ENCODE measurements around the gene TNS3. TPM values are rescaled to one million over a fixed set of nuclear protein-coding genes. Genes with fewer than 3 reads are reported as not detected.
"Not testable (repeated sequence)": the region's sequence is repeated elsewhere in the genome, so short reads cannot be mapped to it uniquely, and the experiment has no call there.

The TNS3 gene
- 6.1 TPM for total RNA-seq

GRCh38 chr7:47581804-47582763 is at the start of gene TNS3:
TSS of gene TNS3 (minus strand) at chr7:47582111. CDS start at chr7:47439636, 142,475 bp downstream.
- peak; percentile 51 to 54 for DNase-seq (ENCODE audit: low spot score in 2 of 2)
- no peak for FAIRE-seq

GRCh38 chr7:47631711-47632110 is 49.8 kb upstream of the TNS3 start:
- FAIRE-seq: no peak
- DNase-seq (ENCODE audit: low spot score in 2 of 2): no peak

DNA sequence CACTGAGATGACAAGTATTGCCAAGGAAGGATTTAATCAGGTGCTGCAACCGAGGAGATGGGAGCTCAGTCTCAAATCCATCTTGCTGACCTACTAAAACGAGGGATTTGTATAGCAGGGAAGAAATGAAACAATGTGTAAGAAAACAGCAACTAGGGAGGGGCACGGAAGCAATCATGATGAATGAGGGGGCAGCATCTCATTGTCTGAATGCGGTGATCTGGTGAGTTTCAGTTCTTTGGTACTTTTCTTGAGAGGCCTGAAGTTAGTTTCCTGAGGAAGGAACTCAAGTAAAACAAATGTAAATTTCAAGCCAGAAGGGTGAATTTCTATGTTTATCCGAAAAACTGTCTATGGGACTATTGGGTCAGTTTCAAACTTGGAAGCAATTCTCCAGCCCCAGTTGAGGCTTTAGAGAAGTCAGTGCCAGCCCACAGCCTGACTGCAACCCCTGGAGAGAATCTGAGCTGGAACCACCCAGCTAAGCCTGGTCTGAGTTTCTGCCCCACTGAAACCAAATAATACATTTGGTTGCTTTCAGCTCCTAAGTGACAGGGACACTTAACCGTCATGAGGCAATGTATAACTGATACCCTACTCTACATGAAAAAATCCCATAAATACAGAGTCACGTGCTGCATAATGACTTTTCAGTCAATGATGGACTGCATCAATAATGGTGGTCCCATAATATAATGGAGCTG is 45.8 kb upstream of the TNS3 start:
- DNase-seq (ENCODE audit: low spot score in 2 of 2): no peak
- FAIRE-seq: no peak

DNA sequence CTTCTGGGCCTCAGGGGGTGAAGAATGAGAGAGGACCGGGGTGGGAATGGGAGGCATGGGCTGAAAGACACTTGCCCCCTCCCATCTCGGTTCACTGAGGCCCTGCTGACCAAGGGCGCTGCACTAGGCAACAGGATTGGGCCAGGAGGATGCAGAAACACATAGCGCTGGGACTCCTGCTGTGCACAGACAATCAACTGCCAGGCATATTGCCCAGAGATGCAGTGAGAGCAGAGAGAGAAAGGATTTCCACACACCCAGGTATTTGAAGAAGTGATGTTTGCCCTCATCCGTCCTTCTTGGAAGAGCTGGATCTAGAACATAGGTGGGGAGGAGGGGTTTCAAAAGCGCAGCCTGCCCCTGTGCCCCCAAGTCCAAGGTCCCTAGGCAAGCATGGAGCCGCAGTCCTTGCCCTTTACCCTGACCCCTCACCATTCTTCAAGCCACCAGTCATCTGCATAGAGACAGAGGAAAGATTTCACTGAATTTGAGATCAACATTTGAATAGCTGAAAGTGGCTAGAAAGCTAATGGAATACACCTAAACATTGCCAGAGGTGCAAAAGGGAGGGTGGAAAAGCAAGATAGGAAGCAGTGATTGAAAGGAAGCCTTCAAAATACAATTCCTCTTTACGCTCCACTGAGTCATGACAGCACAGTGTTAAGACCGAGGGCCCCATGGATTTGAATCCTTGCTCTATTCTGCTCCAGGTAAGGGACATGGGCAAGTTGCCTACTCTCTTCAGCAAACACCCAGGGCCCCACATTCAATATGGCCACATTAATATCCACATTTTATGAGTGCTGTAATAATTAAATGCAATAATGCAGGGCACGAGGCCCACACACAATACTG is 44.2 kb upstream of the TNS3 start:
- no peak for DNase-seq (ENCODE audit: low spot score in 2 of 2)
- no peak for FAIRE-seq

GRCh38 chr7:47624689-47625088 is 42.8 kb upstream of the TNS3 start:
- FAIRE-seq (no peak), DNase-seq (ENCODE audit: low spot score in 2 of 2) (no peak)

DNA sequence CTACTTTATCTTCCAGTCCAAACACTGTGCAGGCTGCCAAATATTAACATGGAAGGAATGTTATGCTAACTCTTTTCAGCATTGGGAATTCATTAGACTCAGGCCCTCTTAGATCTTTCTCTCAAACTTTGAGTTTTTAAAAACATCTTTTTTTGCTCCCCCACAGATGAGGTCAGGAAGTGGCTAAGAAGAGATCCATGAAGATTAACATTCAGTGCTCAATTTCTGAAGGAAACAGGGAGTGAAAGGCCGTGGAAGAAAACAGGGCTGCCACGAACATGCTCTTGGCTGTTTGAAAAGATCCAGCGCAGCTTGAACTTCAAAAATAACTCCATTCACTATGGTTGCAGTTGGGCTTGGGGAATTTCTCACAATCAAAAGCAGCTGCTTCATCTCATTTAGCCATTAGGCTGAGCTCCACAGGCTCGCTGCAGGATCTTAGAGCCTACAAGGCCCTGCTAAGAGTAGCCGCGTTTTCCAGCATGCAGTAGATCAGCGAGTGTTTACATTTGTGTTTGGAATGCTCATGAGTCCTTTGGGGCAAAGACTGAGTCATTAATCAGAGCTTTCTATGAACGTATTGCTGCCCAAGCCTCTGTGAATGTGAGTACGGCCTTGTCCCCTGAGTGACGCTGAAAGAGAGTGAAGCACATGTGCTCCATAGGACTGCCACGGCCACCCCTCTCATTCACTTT is 41.2 kb upstream of the TNS3 start:
- no peak for DNase-seq (ENCODE audit: low spot score in 2 of 2)
- FAIRE-seq: no peak

DNA sequence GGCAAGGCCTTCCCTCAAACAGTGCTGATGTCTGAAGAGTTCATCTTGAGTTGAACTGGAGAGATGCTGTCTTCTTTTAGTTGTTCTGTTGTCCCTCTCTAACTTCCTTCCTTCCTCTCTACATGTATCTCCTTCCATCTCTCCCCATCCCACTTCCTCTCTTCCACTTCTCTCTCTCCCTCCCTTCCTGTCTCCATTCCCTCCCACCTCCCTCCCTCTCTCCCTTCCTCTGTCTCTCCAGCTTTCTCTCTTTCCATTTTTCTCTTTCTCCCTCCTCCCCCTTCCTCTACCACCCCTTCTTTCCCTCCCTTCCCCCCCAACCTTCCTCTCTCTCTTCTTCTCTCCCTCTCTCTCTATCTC is 40.7 kb upstream of the TNS3 start:
- no peak for FAIRE-seq
- no peak for DNase-seq (ENCODE audit: low spot score in 2 of 2)

- no peak for DNase-seq (ENCODE audit: low spot score in 2 of 2)
- no peak for FAIRE-seq
Observed at GRCh38 chr7:47621979-47622561, 40.2 kb upstream of the TNS3 start.

GRCh38 chr7:47621347-47621746 is 39.4 kb upstream of the TNS3 start:
- DNase-seq (ENCODE audit: low spot score in 2 of 2): no peak
- no peak for FAIRE-seq

DNA sequence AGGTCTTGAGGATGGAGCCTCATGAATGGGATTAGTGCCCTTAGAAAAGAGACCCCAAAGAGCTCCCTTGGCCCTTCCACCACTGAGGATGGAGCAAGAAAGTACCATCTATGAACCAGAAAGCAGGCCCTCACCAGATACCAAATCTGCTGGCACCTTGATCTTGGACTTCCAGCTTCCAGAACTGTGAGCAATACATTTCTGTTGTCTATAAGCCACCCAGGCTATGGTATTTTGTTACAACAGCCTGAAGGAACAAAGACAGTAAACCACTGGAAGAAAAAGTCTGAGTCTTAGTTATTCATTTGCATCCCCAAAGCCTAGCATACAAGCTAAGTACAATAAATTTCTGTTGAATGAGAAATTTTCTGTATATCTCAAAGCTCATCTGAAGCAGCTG is 37.9 kb upstream of the TNS3 start:
- FAIRE-seq: no peak
- DNase-seq (ENCODE audit: low spot score in 2 of 2): no peak

GRCh38 chr7:47617131-47617530 is 35.2 kb upstream of the TNS3 start:
- FAIRE-seq: no peak
- no peak for DNase-seq (ENCODE audit: low spot score in 2 of 2)

- DNase-seq (ENCODE audit: low spot score in 2 of 2) (no peak), FAIRE-seq (no peak)
Observed at GRCh38 chr7:47614450-47614849, 32.5 kb upstream of the TNS3 start.

- FAIRE-seq: no peak
- no peak for DNase-seq (ENCODE audit: low spot score in 2 of 2)
Observed at GRCh38 chr7:47611045-47611511, 29.2 kb upstream of the TNS3 start.

DNA sequence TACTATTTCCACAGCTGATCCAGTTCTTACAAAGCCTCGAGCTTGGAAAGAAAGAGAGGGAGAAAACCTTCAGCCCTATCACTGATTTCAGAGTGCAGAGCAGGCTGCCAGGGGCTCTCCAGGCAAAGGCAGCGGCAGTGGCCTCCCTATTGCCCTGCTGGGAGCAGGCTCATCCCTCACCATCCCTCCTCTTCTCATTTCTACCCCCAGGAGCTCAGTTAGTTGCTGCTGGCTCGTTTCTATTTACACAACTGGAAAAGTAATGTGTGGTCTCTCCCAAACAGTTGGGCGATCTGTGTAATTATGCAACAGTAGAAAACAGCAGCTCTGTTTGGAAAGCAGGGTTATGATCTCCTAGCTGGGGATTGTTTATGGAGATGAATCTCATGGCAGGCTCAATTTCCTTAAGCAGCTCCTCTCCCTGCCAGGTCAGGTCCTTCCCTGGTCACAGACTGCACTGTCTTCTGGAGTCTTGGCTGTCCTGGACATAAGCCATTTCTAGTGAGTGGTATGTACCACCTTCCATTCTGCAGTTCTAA is 28.7 kb upstream of the TNS3 start:
- DNase-seq (ENCODE audit: low spot score in 2 of 2): no peak
- FAIRE-seq: no peak

DNA sequence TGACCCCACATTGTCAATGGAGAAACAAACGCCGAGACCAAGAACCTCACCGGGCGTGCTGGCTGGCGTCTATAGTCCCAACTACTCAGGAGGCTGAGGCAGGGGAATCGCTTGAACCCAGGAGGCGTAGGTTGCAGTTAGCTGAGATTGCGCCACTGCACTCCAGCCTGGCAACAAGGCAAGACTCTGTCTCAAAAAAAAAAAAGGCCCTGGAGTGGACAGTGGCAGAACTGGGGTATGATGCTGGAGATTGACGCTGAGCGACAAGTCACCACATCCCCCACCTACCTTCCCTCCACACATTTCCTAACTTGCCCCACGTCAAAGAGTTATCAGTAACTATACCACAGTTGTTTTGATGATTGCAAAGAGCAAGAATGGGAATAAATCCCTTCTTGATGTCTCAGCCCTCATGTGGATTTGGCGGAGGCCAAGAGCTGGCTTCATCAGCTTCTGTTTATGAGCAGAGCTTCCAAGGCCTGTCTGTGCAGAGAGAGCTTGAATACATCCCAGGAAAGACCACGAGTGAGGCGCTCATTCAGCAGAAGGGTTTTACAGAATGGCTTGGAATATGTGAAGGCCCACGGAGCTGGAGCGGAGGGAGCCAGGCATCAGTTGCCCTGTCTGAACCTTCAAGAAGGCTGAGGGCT is 28.0 kb upstream of the TNS3 start:
- no peak for FAIRE-seq
- DNase-seq (ENCODE audit: low spot score in 2 of 2): no peak

- not testable (repeated sequence) for DNase-seq (ENCODE audit: low spot score in 2 of 2); FAIRE-seq
Observed at GRCh38 chr7:47606593-47607046, 24.7 kb upstream of the TNS3 start.

DNA sequence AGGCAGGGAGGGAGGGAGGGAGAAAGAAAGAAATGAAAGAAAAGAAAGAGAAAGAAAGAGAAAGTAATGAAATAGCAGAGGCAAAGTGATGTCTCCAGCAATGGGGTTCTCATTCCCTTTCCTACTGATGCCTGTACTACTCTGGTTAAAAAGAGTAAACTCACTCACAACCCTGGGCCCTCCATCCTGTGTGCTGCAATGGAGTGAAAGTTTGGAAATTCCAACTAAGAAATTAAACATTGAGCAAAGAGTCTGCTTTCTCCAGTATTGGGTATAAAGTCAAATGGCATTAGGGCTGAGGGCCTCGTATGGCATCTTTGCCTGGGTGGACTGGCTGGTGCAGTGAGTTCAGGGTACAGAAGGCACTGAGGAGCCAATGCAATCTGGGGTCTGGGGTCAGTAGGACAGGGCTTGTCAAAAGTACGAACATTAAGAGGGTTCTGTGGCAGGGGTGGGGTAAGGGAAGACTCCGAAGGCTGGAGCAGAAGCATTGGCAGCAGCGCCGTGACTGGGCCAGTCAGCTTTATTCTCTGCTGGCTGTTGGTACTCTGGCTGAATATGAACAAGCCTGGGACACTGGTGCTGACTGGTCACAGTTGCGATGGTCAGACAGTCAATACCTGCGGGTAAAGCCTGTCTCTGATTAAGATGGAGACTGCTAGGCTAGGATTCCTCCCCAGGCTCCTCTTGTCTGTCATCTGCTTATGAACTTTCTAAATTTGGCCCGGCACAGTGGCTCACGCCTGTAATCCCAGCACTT is 24.1 kb upstream of the TNS3 start:
- FAIRE-seq (no peak), DNase-seq (ENCODE audit: low spot score in 2 of 2) (no peak)

DNA sequence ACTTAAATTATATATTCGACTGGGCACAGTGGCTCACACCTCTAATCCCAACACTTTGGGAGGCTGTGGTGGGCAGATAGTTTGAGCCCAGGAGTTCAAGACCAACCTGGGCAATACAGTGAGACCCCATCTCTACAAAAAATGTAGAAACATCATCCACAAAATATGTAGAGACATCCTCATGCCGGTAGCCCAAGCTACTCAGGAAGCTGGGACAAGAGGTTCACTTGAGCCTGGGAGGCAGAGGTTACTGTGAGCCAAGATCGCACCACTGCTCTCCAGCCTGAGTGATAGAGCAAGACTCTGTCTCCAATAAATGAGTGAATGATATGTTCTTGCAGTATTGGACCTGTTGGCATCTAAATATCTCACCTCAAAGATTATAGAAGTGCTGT is 22.6 kb upstream of the TNS3 start:
- FAIRE-seq (no peak), DNase-seq (ENCODE audit: low spot score in 2 of 2) (no peak)
